Stimulated activated CD4-positive, alpha-beta T cell treated with anti-CD3 and anti-CD28 coated beads, Interleukin-4, amount 100 ng/mL, for 24 hours (primary cell): ENCODE results near the gene HIRIP3.

Experiments
- DNase-seq: peaks from one replicate; pipeline ENCODE4 v3.0.0-alpha.2; 2020

The HIRIP3 gene

DNA sequence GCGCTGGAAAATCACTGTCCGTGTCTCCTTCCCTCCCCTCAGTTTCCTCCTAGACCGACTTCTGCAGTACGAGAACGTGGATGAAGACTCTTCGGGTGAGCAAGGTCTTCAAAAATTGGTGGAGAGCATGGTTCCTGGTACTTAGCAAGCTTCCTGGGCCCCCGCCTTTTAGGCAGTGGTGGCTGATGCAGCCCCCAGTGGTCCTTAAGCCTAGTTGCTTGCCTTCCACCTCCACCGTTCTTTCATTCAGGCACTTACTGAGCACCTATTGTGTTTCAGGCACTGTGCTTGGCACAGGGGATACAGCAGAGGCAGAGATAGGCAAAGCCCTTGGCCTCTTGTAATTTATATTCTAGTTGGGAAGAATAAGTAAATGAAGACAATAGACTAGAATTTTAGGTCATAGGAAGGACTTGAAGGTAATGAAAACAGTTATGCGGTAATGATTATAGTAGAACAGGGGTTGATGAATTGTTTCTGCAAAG is 1.4 kb upstream of the HIRIP3 start:
- DNase-seq = no peak

DNA sequence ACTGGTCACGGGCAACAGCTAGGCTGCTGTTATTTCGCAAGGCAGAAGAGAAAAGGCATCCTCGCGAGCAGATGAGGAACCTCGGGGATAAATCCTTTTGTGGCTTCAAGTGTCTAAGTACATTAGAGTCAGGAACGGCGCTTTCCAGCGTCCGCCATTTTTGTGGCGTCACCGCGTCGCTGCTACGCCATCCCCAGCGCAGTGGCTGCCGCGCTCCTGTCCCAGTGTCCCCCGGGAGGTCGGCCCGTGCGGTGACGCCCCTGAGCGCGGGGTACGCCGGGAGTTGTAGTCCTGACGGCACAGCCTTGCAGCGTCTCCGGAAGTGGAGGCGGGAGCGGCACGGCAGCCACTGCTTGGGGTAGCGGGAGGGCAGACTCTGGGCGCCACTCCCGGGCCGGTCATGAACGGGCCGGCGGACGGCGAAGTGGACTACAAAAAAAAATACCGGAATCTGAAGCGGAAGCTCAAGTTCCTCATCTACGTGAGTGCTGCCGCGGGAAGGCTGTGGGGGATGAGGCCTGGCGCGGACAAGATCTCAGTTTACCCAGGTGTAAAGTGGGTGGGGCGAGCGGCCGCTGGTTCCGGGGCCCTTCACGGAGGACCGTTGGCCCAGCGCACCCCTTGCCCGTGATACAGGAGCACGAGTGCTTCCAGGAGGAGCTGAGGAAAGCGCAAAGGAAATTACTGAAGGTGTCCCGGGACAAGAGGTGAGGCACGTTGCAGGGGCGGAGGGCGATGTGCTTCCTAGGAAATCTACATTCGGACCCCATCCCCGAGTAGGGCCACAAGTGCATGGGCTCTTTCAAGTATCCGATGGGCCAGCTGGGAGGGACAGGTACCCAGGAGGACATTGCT is 721 bp upstream of the HIRIP3 start, which contains the start of gene INO80E:
Gene INO80E, plus strand, starts transcription at position 331 of the 855 bp plus-strand sequence. Its CDS starts 70 bp downstream, at position 401.
- DNase-seq = peak; percentile 99

DNA sequence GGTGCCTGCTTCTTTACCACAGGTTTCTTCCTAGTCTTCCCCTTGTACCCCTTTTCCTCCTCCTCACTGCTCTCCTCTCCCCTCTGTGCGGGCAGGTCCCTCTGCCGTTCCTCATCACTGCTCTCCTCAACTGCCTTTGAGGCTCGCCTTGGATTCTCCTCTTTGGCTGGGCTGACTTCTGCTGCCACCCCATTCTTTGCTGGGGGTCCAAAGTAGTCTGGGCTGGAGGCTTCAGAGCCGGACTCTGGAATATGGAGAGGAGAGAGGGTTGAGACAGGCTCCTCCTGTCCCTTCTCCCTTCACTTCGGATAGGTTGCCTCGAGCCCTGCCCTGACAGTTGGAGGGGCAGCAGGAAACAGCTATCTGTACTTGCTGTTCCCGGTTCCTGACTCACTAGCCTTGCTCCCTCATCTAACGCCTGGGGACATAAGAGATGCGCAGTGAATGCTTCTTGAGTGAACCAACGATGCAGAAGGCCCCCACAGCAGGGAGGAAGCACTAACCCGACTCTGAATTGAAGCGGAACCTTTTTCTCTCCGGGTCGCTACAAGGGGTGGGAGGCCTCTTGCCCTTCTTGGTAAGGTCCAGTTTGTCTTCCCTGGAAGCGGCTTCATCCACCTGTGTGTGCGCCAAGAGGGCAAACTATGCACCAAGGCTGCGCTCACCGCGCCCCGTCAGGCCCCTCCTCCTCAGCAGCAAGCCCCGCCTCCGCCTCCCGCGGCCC is 655 bp downstream of the HIRIP3 start:
- peak; percentile 75 for DNase-seq

DNA sequence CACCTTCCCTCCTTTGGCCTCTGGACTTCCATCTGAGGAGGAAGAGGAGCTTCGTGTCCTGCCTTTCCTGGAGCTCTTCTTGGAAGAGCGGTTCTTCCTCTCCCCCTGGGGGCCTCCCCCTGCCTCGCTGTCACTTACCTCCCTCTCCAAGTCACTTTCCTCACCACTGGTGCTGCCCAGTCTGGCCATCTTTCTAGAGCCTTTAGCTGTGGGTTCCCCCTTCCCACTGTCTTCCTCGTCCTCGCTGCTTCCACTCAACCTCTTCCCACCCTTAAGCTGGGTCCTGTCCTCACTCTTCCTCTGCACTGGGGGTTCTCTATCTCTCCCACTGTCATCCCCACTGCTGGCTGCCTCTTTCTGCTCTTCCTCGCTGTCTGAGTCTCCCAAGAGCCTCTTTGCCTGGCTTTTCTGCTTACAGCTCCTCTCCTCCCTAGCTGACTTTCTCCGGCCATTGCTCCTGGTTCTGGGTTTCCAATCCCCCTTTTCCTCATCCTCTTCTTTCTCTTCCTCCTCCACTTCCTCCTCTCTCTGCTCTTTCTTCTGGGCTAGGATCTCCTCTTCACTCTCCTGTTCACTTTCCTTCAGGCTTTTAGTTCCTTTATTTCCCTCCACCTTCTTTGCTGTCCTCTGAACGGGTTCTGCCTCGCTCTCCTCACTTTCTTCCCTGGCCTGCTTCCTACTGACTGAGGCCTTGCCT is 1.4 kb downstream of the HIRIP3 start:
- no peak for DNase-seq

DNA sequence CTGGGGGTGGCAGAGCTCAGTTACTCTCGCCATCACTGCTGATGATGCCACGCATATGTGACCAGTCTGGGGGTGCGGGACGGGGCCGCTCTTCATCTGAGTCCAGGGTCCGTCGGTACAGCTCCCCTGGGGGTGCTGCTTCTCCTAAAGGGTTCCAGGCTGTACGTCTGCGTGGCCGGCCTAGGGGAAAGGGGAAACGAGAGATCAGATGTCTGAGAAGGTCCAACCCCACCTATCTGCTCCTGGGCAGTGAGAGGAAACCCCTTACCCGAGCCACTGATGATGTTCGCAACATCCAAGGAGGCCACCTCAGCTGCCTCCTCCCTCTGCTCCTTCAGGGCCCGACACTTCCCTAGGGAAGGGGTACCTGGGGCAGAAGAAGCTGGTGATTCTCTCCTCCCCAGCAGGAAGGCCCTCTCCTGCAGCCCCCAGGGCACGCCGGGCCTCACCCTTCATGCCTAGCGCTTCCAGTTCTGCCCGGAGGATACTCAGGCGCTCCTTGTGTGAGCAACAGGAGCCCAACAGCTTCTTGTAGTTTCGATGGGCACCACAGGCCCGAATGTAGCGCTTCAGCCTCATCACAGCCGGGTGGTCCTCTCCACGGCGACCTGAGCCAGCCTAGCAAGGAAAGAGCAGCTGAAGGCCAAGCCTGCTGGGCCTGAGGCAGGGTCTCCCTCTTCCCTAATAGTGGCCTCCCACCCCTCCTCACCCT is 2.1 kb downstream of the HIRIP3 start:
- no peak for DNase-seq

DNA sequence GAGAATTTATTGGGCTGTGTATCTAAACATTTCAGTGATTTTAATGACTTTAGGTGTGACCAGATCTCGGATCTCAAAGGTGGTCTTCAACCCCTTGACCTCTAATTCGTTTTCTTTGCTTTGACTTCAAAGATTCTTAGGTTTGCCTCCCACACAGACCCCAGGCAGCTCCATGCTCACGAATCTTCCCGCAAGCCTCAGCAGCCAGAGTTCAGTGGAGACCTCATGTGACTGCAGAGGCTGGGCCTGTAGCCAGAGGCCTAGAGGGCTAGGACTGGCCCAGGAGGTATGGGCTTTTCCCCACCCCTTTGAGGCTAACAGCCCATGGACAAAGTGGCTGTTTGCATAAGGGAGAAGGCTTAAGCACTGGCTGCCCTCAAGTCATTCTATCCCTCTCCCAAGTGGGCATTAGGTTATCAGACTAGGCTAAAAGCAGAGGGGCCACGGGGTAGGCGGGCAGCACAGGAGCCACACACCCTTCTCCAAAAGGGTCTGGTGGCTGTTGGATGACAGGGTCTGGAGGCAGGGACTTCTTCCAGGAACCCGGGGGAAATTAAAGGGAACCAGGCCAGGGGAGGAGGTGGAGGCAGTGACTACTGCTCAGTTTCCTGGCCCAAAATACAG is 3.0 kb downstream of the HIRIP3 start:
- DNase-seq = no peak

DNA sequence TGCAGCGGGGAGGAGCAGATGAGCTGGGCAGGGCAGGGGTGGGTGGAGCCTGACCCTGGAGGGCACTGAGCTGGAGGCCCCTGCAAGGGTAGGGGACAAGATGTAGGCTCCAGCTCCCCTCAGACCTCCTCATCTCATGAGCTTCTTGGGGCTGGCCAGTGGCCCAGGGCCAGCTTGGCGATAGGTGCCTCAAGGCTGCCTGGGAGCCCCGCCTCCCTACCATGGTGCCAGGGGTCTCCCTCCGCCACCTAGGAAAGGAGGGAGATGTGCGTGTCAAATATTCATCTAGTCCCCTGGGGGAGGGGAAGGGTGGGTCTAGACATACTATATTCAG is 3.9 kb downstream of the HIRIP3 start:
- no peak for DNase-seq

DNA sequence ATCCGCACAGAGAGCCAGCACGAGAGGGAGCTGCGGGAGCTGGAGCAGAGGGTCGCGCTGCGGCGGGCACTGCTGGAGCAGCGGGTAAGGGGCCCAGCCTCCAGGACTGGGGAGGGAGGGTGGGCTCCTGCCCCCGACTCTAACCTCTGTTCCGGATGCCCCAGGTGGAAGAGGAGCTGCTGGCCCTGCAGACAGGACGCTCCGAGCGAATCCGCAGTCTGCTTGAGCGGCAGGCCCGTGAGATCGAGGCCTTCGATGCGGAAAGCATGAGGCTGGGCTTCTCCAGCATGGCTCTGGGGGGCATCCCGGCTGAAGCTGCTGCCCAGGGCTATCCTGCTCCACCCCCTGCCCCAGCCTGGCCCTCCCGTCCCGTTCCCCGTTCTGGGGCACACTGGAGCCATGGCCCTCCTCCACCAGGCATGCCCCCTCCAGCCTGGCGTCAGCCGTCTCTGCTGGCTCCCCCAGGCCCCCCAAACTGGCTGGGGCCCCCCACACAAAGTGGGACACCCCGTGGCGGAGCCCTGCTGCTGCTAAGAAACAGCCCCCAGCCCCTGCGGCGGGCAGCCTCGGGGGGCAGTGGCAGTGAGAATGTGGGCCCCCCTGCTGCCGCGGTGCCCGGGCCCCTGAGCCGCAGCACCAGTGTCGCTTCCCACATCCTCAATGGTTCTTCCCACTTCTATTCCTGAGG is 4.4 kb downstream of the HIRIP3 start:
- DNase-seq = no peak

DNA sequence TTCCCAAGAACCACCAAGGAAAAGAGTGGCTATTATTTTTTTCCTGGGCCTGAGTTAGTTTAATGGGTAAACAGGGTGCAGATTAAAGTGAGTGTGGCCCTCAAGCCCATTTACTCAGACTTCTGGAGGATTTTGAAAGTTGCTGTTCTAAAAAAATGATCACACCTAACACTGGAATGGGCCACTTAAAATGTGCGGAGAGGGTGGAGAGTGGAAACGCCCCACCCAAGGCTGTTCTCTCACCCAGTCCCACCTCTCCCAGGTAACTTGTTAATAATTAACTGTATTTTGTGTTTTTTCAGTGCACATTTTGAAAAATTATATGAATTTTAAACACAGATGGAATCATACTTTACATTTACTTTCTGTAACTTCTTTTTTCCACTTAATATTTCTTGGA is 5.4 kb downstream of the HIRIP3 start:
- no peak for DNase-seq

DNA sequence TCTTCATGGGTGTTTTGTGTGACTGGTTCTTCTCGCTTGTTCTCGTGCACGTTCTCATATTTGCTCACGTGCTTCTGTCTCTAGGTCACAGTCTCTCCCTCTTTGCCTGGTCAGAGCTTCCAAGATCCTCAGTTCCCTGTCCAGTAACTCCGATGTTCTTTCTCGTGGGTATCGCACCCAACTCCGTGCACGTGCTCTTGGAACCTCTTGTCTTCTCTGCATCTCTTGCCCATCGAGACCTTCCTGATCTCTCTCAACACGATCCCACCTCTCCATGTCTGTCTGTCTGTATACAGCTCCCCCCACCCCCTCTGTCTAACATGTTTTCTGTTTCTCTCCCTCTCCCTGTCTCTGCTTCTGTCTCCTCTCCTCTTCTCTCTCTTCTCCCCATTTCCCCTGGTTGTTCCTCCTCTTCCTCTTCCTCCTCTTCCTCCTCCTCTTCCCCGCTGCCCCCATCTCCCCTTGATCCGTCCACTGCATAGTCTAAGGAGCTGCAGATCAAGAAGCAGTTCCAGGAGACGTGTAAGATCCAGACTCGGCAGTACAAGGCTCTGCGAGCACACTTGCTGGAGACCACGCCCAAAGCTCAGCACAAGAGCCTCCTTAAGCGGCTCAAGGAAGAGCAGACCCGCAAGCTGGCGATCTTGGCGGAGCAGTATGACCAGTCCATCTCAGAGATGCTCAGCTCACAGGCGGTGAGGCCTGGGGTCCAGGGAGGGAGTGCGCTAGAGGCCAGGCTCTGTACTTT is 6.1 kb downstream of the HIRIP3 start:
- DNase-seq = no peak

DNA sequence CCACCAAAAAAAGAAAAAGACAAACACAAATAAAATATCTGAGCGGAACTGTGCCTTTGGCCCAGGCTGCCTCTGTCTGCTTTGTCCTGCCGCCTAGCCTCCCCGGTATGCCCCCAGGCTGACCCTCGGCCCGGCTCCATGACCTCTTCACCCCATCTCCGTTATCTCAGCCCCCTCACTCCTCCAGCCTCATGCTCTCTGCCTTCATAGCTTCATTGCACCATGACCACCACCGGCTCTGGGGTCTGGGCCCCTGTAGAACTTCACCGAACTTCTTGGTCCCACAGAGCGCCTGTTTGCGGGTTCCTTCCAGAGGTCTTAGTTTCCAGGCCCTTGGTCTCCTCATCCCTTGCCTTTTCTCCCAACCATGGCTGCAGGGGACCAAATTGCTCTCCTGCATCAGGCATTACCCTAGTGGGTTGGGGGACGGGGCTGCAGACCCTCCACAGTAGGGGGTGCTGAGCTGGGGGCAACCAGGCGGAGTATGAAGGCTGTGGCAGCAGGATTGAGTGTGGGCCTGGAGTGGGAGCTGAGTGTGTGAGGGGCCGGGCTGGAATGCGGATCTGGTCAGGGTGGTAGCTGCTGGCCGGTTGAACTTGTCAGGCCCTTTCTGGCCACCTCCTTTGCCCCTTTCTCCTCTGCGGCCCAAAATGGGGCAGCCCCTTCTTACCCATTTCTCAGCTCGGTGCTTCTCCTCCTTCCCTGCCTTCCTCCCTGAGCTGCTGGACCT is 6.9 kb downstream of the HIRIP3 start:
- no peak for DNase-seq

DNA sequence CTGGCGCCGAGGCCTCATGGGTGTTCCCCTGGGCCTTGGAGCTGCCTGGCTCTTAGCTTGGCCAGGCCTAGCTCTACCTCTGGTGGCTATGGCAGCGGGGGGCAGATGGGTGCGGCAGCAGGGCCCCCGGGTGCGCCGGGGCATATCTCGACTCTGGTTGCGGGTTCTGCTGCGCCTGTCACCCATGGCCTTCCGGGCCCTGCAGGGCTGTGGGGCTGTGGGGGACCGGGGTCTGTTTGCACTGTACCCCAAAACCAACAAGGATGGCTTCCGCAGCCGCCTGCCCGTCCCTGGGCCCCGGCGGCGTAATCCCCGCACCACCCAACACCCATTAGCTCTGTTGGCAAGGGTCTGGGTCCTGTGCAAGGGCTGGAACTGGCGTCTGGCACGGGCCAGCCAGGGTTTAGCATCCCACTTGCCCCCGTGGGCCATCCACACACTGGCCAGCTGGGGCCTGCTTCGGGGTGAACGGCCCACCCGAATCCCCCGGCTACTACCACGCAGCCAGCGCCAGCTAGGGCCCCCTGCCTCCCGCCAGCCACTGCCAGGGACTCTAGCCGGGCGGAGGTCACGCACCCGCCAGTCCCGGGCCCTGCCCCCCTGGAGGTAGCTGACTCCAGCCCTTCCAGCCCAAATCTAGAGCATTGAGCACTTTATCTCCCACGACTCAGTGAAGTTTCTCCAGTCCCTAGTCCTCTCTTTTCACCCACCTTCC is 7.9 kb downstream of the HIRIP3 start:
- DNase-seq = no peak

DNA sequence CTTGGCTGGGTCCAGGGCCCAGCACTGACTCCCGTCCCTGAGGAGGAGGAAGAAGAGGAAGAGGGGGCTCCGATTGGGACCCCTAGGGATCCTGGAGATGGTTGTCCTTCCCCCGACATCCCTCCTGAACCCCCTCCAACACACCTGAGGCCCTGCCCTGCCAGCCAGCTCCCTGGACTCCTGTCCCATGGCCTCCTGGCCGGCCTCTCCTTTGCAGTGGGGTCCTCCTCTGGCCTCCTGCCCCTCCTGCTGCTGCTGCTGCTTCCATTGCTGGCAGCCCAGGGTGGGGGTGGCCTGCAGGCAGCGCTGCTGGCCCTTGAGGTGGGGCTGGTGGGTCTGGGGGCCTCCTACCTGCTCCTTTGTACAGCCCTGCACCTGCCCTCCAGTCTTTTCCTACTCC is 8.5 kb downstream of the HIRIP3 start:
- no peak for DNase-seq

DNA sequence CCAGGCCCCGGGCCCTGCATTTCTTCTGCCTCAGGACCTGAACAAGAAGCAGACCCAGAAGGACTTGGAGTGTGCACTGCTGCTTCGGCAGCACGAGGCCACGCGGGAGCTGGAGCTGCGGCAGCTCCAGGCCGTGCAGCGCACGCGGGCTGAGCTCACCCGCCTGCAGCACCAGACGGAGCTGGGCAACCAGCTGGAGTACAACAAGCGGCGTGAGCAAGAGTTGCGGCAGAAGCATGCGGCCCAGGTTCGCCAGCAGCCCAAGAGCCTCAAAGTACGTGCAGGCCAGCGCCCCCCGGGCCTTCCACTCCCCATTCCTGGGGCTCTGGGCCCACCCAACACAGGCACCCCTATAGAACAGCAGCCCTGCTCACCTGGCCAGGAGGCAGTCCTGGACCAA is 9.2 kb downstream of the HIRIP3 start:
- DNase-seq = no peak

DNA sequence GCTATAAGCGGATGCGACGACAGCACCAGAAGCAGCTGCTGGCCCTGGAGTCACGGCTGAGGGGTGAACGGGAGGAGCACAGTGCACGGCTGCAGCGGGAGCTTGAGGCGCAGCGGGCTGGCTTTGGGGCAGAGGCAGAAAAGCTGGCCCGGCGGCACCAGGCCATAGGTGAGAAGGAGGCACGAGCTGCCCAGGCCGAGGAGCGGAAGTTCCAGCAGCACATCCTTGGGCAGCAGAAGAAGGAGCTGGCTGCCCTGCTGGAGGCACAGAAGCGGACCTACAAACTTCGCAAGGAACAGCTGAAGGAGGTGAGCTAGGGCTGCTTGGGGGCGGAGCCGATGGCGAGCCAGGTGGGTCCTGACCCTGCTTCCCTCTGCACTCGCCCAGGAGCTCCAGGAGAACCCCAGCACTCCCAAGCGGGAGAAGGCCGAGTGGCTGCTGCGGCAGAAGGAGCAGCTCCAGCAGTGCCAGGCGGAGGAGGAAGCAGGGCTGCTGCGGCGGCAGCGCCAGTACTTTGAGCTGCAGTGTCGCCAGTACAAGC is 10.1 kb downstream of the HIRIP3 start:
- DNase-seq = no peak

DNA sequence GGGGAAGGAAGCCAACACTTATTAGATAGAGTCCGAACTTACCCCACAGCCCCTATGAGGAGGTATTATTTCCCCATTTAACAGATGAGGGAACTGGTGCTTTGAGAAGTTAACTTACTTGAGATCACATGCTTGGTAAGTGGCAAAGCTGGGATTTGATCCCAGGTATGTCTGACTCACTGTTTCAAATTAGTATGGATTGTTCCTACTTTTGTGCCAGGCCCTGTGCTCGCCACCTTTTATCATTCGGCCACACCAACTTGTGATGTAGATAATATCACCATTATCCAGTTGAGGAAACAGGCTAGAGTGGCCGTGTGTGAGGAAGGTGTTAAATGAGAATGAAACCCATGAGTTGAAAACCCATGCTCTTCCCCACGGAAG is 10.7 kb downstream of the HIRIP3 start:
- no peak for DNase-seq

DNA sequence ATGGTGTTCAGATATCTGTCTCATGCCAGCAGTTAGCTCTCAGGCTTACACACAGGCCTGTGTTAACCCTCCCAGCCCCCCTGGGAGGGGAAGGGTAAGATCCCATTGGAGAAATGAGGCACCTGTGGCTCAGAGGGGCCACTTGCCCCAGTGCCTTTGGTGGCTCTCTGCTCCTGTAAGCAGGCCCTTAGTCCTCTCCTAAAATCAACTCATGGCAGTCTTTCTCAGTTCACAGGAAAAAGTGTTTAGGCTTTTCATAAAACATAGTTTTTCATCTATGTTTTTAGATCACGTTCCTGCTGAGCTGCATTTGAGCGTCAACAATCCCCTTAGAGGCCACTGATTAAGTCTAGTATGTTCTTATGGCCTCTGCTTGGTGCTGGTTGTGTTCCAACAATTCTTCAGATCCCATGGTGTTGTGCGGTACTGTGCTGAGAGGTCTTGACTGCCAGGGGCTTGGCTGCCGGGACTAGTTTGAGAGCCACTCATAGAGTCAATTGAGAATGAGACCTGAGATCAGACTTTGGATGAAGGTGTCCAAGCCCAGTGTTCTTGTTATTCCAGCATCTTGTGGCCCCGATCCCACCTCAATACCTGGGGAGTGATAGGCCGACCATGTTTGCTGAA is 11.2 kb downstream of the HIRIP3 start:
- DNase-seq = no peak

DNA sequence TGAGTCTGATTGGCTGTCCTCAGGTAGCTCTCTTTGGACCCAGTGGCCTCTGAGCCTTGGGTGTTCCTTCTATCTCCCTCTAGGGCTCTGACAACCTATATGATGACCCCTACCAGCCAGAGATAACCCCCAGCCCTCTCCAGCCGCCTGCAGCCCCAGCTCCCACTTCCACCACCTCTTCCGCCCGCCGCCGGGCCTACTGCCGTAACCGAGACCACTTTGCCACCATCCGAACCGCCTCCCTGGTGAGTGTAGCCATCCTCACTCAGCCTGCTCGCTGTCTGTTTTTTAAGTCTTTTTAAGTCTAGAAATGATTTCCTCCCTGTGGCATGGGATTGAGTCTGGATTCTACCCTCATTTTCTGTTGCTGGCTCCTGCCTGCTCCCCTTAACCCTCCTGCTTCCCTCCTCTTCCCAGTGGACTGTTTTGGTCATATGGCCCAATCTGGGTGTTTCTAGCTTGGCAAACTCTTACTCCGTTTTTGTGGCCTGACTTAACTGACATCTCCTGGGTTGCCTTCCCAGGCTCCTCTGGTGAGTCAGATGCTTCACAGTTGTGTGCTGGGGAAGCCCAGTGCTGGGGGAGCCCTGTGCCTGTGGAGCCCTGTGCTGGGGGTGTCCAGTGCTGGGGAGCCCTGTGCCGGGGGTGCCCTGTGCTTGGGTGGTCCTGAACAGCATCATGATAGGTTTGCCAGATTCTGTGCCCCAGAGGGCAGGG is 11.8 kb downstream of the HIRIP3 start:
- DNase-seq = no peak
